H1 (cell line): ENCODE data around the gene PTPRE. TPM values are rescaled to one million over a fixed set of nuclear protein-coding genes. Genes with fewer than 3 reads are reported as not detected.

Experiments
- SIRT6 ChIP-seq: IDR thresholded peaks from one replicate; pipeline ENCODE4 v1.7.1; 2012; ENCODE audit warnings: low read length, inconsistent platforms
- polyA plus RNA-seq, 7 experiments: library from polyadenylated mRNA; depleted of rRNA in 3 of 7; stranded (reverse) in 5 of 7; unstranded in 2 of 7; fragments of >200 nt in 5 of 7; fragments of 200-250 nt in 2 of 7; gene quantifications; 1 replicate in 5 of 7; 2 replicates in 1 of 7; 4 replicates in 1 of 7; pipeline versions ENCODE4 v1.2.1 to v1.2.3, GENCODE V29; 2011 to 2013; ENCODE audit warnings: missing spikeins in 2 of 7, mixed read lengths in 2 of 7
- total RNA-seq: library from RNA; stranded (reverse); fragmentation: NEBNext Ultra II Directional; extraction: Animal tissue kit (Norgen Biotek cat#: 25700); gene quantifications from 2 replicates; pipeline ENCODE4 v1.2.1, GENCODE V29; 2021

The PTPRE gene
- total and polyA plus RNA-seq, 2 of the 8 experiments (the other 6 are each of a cell fraction or from before 2014, with no cell fraction given) = 0.33 to 0.54 TPM

- TF ChIP-seq SIRT6 = no peak
- TF ChIP-seq, all 59 proteins: peak for 0
Observed at GRCh38 chr10:127964621-127965020, 57.7 kb downstream of the PTPRE start (continued).
